Measurements from ENCODE around the gene CHD9. TPM values are rescaled to one million over a fixed set of nuclear protein-coding genes. Genes with fewer than 3 reads are reported as not detected.
A peak's percentile ranks its signal among the peaks of the same experiment; 100 is the strongest.

Gene CHD9
- polyA plus RNA-seq, 1 donor from 2014 or later, result 69.3 TPM

DNA sequence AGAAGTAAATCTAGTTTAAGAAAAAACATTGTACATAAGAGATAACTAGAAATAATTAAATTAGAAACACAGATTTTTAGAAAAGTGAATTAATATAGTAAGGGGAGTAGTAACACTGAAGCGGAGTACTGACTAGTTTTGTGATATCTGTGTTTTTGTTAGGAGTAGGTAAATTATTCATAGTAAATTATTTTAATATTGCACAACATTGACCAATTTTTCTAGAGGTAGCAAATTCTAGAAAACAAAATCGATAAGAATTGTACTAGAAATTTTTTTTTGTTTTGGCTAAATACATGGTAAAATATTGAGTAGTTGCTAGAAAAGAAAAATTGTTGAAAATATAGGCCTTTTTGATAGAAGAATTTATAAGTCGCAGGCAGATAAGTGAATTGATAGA, 156.5 kb downstream of the CHD9 start:
- no peaks in the 10 kb centered on the region for H3K27me3 ChIP-seq (ENCODE audit: insufficient read depth, low read depth, low read length)
- H3K4me3 ChIP-seq (ENCODE audit: low read length), result peak overlapping the region; percentile 71
- no peaks in the 10 kb centered on the region for H3K36me3 ChIP-seq (ENCODE audit: insufficient read depth, low read length)
- H3F3A ChIP-seq (ENCODE audit: insufficient read depth, low read length, poor library complexity, severe bottlenecking), result peaks cover 5% of the 10 kb centered on the region
- no peak overlapping the region for H3K27ac ChIP-seq (ENCODE audit: low read length)
- H3K9me2 ChIP-seq (ENCODE audit: insufficient read depth, low read length), result no peaks in the 10 kb centered on the region
- H2AFZ ChIP-seq (ENCODE audit: low read depth, low read length), result no peak overlapping the region
- TF ChIP-seq EZH2 (IDR thresholded peaks at IDR 0.05; ENCODE audit: borderline replicate concordance, insufficient read depth, low read length, poor library complexity, severe bottlenecking), result no peak
- TF ChIP-seq SMC3 (conservative IDR thresholded peaks at IDR 0.05; ENCODE audit: poor library complexity), result no peak
- TF ChIP-seq, protein P1, sequence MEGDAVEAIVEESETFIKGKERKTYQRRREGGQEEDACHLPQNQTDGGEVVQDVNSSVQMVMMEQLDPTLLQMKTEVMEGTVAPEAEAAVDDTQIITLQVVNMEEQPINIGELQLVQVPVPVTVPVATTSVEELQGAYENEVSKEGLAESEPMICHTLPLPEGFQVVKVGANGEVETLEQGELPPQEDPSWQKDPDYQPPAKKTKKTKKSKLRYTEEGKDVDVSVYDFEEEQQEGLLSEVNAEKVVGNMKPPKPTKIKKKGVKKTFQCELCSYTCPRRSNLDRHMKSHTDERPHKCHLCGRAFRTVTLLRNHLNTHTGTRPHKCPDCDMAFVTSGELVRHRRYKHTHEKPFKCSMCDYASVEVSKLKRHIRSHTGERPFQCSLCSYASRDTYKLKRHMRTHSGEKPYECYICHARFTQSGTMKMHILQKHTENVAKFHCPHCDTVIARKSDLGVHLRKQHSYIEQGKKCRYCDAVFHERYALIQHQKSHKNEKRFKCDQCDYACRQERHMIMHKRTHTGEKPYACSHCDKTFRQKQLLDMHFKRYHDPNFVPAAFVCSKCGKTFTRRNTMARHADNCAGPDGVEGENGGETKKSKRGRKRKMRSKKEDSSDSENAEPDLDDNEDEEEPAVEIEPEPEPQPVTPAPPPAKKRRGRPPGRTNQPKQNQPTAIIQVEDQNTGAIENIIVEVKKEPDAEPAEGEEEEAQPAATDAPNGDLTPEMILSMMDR (IDR thresholded peaks at IDR 0.05; ENCODE audit: poor library complexity, severe bottlenecking), result no peak
- no peak for TF ChIP-seq POLR2AphosphoS5 (IDR thresholded peaks at IDR 0.05)
- no peak for TF ChIP-seq EP300 (conservative IDR thresholded peaks at IDR 0.05; ENCODE audit: poor library complexity, severe bottlenecking)
- no peak for TF ChIP-seq RAD21 (conservative IDR thresholded peaks at IDR 0.05)
- no peak for TF ChIP-seq MXI1 (conservative IDR thresholded peaks at IDR 0.05; ENCODE audit: poor library complexity, severe bottlenecking)
- no peak for TF ChIP-seq TAF1 (IDR thresholded peaks at IDR 0.05; ENCODE audit: low read depth)
- no peak for TF ChIP-seq REST (IDR thresholded peaks at IDR 0.05; ENCODE audit: borderline replicate concordance)
- H3K79me2 ChIP-seq (replicated peaks; ENCODE audit: insufficient read depth, low read length), result peaks cover 77% of the 10 kb centered on the region
- H3K4me2 ChIP-seq (ENCODE audit: low read length), result peak overlapping the region; percentile 59
- peaks cover 5% of the 10 kb centered on the region for H4K20me1 ChIP-seq (ENCODE audit: insufficient read depth)
- H3K9me3 ChIP-seq (ENCODE audit: low read length), result no peaks in the 10 kb centered on the region
- no peak overlapping the region for H3K9ac ChIP-seq (ENCODE audit: low read length)

DNA sequence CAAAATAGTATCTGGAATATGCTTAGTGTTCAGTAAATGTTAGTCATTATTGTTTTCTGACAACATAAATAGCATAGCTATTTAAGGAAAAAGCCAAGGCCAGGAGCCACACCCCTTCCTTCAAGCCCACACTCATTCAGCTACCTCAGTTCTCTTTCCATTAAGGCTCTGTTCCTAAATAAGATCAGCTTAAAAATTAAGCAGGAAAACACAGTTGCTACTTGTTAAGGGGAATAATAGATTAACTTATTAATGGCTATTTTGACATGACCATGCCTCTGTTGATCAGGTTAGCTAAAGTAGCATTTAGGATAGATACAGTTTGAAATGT, 158.1 kb downstream of the CHD9 start:
- Histone ChIP-seq H3K9ac (ENCODE audit: low read length) (no peak overlapping the region), H3F3A (ENCODE audit: insufficient read depth, low read length, poor library complexity, severe bottlenecking) (peaks cover 5% of the 10 kb centered on the region), H3K9me2 (ENCODE audit: insufficient read depth, low read length) (no peaks in the 10 kb centered on the region), H3K4me3 (ENCODE audit: low read length) (peak overlapping the region; percentile 59), H4K20me1 (ENCODE audit: insufficient read depth) (peaks cover 5% of the 10 kb centered on the region), H3K36me3 (ENCODE audit: insufficient read depth, low read length) (no peaks in the 10 kb centered on the region), H2AFZ (ENCODE audit: low read depth, low read length) (no peak overlapping the region), H3K4me2 (ENCODE audit: low read length) (peak overlapping the region; percentile 69), H3K79me2 (replicated peaks; ENCODE audit: insufficient read depth, low read length) (peaks cover 93% of the 10 kb centered on the region), H3K27ac (ENCODE audit: low read length) (no peak overlapping the region), H3K9me3 (ENCODE audit: low read length) (no peaks in the 10 kb centered on the region), H3K27me3 (ENCODE audit: insufficient read depth, low read depth, low read length) (no peaks in the 10 kb centered on the region)
- TF ChIP-seq MXI1 (conservative IDR thresholded peaks at IDR 0.05; ENCODE audit: poor library complexity, severe bottlenecking), result no peak
- TF ChIP-seq, protein P1 (IDR thresholded peaks at IDR 0.05; ENCODE audit: poor library complexity, severe bottlenecking), result no peak

Measured in neural cell (in vitro differentiated cells).